ENCODE measurements around the gene CAPRIN1. TPM values are rescaled to one million over a fixed set of nuclear protein-coding genes. Genes with fewer than 3 reads are reported as not detected.

Gene CAPRIN1
- total and polyA plus RNA-seq, 10 of the 15 experiments (the other 5 are each of a cell fraction or from before 2014, with no cell fraction given), result 50.4 to 228 (median 191) TPM

GRCh38 chr11:34033399-34033798 lies 18.1 kb upstream of the CAPRIN1 start:
- Histone ChIP-seq H3K27me3 (replicated peaks in 1 of 2; ENCODE audit: control insufficient read depth in 2 of 2, insufficient read depth in 2 of 2, low read length in 1 of 2) (no peaks in the 10 kb centered on the region), H4K20me1 (ENCODE audit: control insufficient read depth, insufficient read depth) (no peaks in the 10 kb centered on the region), H3K4me3 (no peak overlapping the region), H3K9me3 (replicated peaks; ENCODE audit: control insufficient read depth, insufficient read depth, low read length) (no peaks in the 10 kb centered on the region), H3K4me2 (ENCODE audit: control insufficient read depth, insufficient read depth) (no peak overlapping the region), H3K4me1 (ENCODE audit: control insufficient read depth, insufficient read depth, low read length) (no peaks in the 10 kb centered on the region), H2AFZ (ENCODE audit: control insufficient read depth, low read depth, low read length) (no peak overlapping the region), H3K27ac (ENCODE audit: control insufficient read depth, insufficient read depth) (no peak overlapping the region), H3K9ac (ENCODE audit: control insufficient read depth, insufficient read depth, low read length) (no peak overlapping the region), H3K79me2 (ENCODE audit: control insufficient read depth, insufficient read depth, low read length) (no peaks in the 10 kb centered on the region), H3K36me3 (ENCODE audit: control insufficient read depth in 2 of 2, insufficient read depth in 2 of 2, low read length in 1 of 2) (no peaks in the 10 kb centered on the region)
- ChIA-PET CTCF (interaction anchor here (0.6 kb wide), 1 partner anchor 36 kb away, joined by 3 read pairs; no protein-coding TSS in a partner anchor), POLR2A (no interaction called here), RAD21 (ENCODE audit: unreplicated experiment) (no interaction called here), SMC1A (ENCODE audit: uncharacterized antibody, unreplicated experiment) (interaction anchor here (1.3 kb wide), 1 partner anchor 42 kb away, joined by 3 read pairs; no protein-coding TSS in a partner anchor)
- TF ChIP-seq HCFC1 (IDR thresholded peaks at IDR 0.05; ENCODE audit: low read length) (no peak), FOXK2 (IDR thresholded peaks at IDR 0.05) (no peak), MYC (IDR thresholded peaks at IDR 0.05; ENCODE audit: insufficient read depth, insufficient read length, insufficient replicate concordance, low read length, severe bottlenecking) (no peak), RFX5 (IDR thresholded peaks at IDR 0.05; ENCODE audit: low read depth, low read length) (no peak), BHLHE40 (IDR thresholded peaks at IDR 0.05; ENCODE audit: borderline replicate concordance in 1 of 2, low read depth in 2 of 2, low read length in 1 of 2) (no peak), RELA (IDR thresholded peaks at IDR 0.05; ENCODE audit: borderline replicate concordance, partially characterized antibody) (no peak), NR2C1 (IDR thresholded peaks at IDR 0.05) (no peak), RAD51 (IDR thresholded peaks at IDR 0.05) (no peak), IRF5 (IDR thresholded peaks at IDR 0.05; ENCODE audit: borderline replicate concordance) (no peak), TAF1 (IDR thresholded peaks at IDR 0.05; ENCODE audit: borderline replicate concordance, low read depth, low read length) (no peak), PAX5 (IDR thresholded peaks at IDR 0.05; ENCODE audit: borderline replicate concordance, low read depth, low read length) (no peak)
- TF ChIP-seq, protein P1, sequence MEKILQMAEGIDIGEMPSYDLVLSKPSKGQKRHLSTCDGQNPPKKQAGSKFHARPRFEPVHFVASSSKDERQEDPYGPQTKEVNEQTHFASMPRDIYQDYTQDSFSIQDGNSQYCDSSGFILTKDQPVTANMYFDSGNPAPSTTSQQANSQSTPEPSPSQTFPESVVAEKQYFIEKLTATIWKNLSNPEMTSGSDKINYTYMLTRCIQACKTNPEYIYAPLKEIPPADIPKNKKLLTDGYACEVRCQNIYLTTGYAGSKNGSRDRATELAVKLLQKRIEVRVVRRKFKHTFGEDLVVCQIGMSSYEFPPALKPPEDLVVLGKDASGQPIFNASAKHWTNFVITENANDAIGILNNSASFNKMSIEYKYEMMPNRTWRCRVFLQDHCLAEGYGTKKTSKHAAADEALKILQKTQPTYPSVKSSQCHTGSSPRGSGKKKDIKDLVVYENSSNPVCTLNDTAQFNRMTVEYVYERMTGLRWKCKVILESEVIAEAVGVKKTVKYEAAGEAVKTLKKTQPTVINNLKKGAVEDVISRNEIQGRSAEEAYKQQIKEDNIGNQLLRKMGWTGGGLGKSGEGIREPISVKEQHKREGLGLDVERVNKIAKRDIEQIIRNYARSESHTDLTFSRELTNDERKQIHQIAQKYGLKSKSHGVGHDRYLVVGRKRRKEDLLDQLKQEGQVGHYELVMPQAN (conservative IDR thresholded peaks at IDR 0.05), result no peak
- no peak for FAIRE-seq
- BruUV-seq (replicated peaks), result no TSS peak
- intact Hi-C loops (cut with micrococcal nuclease; ENCODE audit: unreplicated experiment), result no loop called here
- DNase-seq (ENCODE audit: low read depth, low spot score), result no peak
- in situ Hi-C loops (cut with MboI), result no loop called here
- ATAC-seq, result no peak
- WGBS (ENCODE audit: insufficient coverage, insufficient replicate concordance, low lambda C conversion rate, missing lambda C conversion rate), result 94% methylated on average over 2 of the region's 2 CpGs

Measured in GM12878 (cell line).